NOMO-1 treated with dmso at 0.1 percent for 144 hours (cell line): ENCODE results near the gene GNB1.
"Not testable (repeated sequence)": the region's sequence is repeated elsewhere in the genome, so short reads cannot be mapped to it uniquely, and the experiment has no call there.

Experiments used
- DNase-seq: peaks from one replicate; lab custom pipeline; 2025; ENCODE audit not compliant: unreplicated experiment; lab: John Stamatoyannopoulos, UW

GNB1 gene

GRCh38 chr1:1752190-1752589, 138.7 kb downstream of the GNB1 start:
- no peak for DNase-seq

DNA sequence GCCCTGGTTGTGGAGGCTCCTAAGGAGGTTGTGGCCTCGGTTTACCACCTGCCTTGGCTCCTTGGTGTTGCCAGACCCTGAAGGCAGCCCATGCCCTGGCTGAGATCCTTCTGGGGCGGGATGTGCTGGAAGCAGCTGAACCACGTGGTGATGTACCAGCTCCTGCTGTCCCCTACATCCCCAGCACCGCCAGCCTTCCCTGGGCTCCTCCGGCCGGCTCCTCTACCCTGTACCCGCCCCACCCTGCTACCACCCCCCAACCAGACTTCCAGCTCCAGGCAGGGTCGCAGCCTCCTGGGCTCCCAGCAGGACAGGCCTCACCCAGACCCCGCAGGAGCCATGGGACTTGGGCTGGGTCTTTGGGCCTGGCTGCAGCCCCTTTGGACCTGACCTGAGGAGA, 140.9 kb downstream of the GNB1 start:
- DNase-seq, result not testable (repeated sequence)

- DNase-seq, result no peak
Measured at GRCh38 chr1:1748686-1749321, 142.1 kb downstream of the GNB1 start.

GRCh38 chr1:1746566-1746909, 144.3 kb downstream of the GNB1 start:
- DNase-seq, result not testable (repeated sequence)

- peak; percentile 48 for DNase-seq
Measured at GRCh38 chr1:1745651-1746565, 145.0 kb downstream of the GNB1 start.

DNA sequence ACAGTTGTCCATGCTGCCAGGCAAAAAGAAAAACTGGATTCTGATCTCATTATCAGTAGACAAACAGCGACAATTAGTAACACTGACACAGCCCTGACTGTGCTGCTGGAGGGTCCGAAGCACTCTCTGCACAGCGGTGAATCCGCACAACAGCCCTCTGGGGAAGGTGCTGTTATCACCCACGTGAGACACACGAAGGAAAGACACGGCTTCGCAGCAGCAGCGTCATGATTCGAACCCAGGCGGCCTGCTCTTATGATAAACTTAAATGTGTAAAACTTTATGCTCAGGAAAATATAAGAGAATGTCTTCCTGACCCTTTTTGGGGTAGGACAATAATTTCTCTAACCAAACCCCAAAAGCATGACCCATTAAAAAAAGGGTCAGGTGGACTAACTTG, 148.4 kb downstream of the GNB1 start:
- DNase-seq, result not testable (repeated sequence)

DNA sequence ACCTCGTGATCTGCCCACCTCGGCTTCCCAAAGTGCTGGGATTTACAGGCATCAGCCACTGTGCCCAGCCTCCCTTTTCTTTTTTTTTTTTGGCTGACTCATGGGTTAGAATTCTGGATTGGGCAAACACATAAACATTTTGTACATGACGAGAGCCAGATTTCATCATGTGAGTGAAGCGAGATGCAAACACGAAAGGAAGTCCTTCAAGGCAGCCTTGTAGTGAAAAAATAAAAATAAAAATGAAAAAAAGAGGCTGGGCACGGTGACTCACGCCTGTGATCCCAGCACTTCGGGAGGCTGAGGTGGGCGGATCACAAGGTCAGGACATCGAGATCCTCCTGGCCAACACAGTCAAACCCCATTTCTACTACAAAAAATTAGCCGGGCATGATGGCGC, 149.9 kb downstream of the GNB1 start:
- DNase-seq, result not testable (repeated sequence)

GRCh38 chr1:1738799-1739337, 152.0 kb downstream of the GNB1 start:
- not testable (repeated sequence) for DNase-seq

- not testable (repeated sequence) for DNase-seq
Measured at GRCh38 chr1:1737675-1738590, 153.0 kb downstream of the GNB1 start.
